ENCODE measurements around the gene HECTD4.

Gene HECTD4

GRCh38 chr12:112183141-112184021 is 198.8 kb downstream of the HECTD4 start:
- DNase-seq: peak in 7 of 58 donors; percentile 27 to 60 (median 33)

GRCh38 chr12:112182499-112182898 is 199.7 kb downstream of the HECTD4 start:
- peak in 57 of 58 donors; percentile 27 to 97 (median 84) for DNase-seq

- DNase-seq: no peak
Measured at GRCh38 chr12:112180422-112180821, 201.8 kb downstream of the HECTD4 start.

GRCh38 chr12:112179916-112180315 is 202.3 kb downstream of the HECTD4 start:
- DNase-seq: no peak

- DNase-seq: no peak
Measured at GRCh38 chr12:112179341-112179740, 202.9 kb downstream of the HECTD4 start.

- no peak for DNase-seq
Measured at GRCh38 chr12:112178796-112179195, 203.4 kb downstream of the HECTD4 start.

- DNase-seq: no peak
Measured at GRCh38 chr12:112176321-112177010, 205.8 kb downstream of the HECTD4 start.

- no peak for DNase-seq
Measured at GRCh38 chr12:112175361-112176155, 206.7 kb downstream of the HECTD4 start.

GRCh38 chr12:112172556-112173324 is 209.5 kb downstream of the HECTD4 start:
- DNase-seq: no peak

- DNase-seq: no peak
Measured at GRCh38 chr12:112170971-112171596, 211.1 kb downstream of the HECTD4 start.

- no peak for DNase-seq
Measured at GRCh38 chr12:112170376-112170775, 211.9 kb downstream of the HECTD4 start.

- DNase-seq: no peak
Measured at GRCh38 chr12:112169966-112170365, 212.3 kb downstream of the HECTD4 start.

- DNase-seq: no peak
Measured at GRCh38 chr12:112169161-112169872, 212.9 kb downstream of the HECTD4 start.

GRCh38 chr12:112168561-112168971 is 213.7 kb downstream of the HECTD4 start:
- no peak for DNase-seq

GRCh38 chr12:112167718-112168525 is 214.3 kb downstream of the HECTD4 start:
- no peak for DNase-seq

GRCh38 chr12:112167031-112167461 is 215.2 kb downstream of the HECTD4 start:
- DNase-seq: no peak

GRCh38 chr12:112166051-112167015 is 215.9 kb downstream of the HECTD4 start:
- no peak for DNase-seq

- no peak for DNase-seq
Measured at GRCh38 chr12:112165624-112166023, 216.6 kb downstream of the HECTD4 start.

Measured in anterior cingulate cortex (tissue), 58 donors.